Stimulated activated effector memory CD8-positive, alpha-beta T cell treated with anti-CD3 and anti-CD28 coated beads, Interleukin-12 subunit alpha, Interleukin-12 subunit beta, amount 100 ng/mL, for 72 hours (primary cell): Measurements from ENCODE around the gene RYR3.

Experiments
- ATAC-seq: fragments of 150-1000 bp; cut with Tn5 transposase; 2 replicates; pipeline ENCODE4 v1.10.0; 2021
- DNase-seq, 2 donors: peaks; one replicate each; pipeline ENCODE4 v3.0.0; 2021 to 2022; ENCODE audit warnings: low spot score in 2 of 2
- H3K27ac Mint-ChIP-seq: one replicate; pipeline ENCODE4 v1.8.0; 2022; ENCODE audit warnings: mild to moderate bottlenecking, mixed read lengths
- H3K36me3 Mint-ChIP-seq: one replicate; pipeline ENCODE4 v1.8.0; 2022; ENCODE audit warnings: mild to moderate bottlenecking, mixed read lengths
- H3K4me1 Mint-ChIP-seq: one replicate; pipeline ENCODE4 v1.8.0; 2022; ENCODE audit warnings: mixed read lengths
- H3K4me3 Mint-ChIP-seq: one replicate; pipeline ENCODE4 v1.8.0; 2022; ENCODE audit warnings: mild to moderate bottlenecking, mixed read lengths
- H3K9me3 Mint-ChIP-seq: one replicate; pipeline ENCODE4 v1.8.0; 2022; ENCODE audit warnings: mixed read lengths

RYR3 gene

DNA sequence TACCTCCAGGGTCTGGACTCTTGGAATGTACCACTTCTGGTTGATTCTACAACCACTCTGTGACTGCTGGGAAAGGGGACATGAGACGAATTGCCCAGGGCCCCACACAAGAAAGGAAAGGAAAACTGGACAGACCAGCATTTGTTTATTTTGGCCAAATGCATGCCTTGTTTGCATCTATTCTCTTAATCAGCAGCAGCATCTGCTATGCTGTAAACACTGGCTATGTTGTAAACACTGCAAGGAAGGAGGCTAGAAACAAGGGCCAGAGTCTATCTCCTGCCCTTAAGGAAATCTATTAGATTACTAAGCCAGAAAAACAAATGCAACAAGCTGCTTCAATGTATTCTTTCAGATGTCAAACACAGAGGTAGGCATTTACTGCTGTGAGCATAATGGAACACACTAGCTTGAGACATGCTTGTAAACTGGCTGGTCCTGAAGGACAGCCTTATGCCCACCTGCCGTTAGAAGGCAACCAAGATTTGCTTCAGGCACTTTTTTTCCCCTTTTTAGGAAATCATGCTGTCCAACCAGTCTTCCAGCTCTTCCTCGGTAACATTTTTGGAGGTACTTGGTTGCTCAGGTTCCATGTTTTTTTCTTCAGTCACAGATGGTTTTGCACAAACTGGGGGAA, 555.5 kb downstream of the RYR3 start:
- DNase-seq = no peak
- Mint-ChIP-seq H3K27ac (no peak overlapping the region), H3K4me3 (no peak overlapping the region), H3K36me3 (peaks cover 18% of the 10 kb centered on the region), H3K4me1 (no peaks in the 10 kb centered on the region), H3K9me3 (no peaks in the 10 kb centered on the region)
- no peak for ATAC-seq

GRCh38 chr15:33871980-33872379, 561.2 kb downstream of the RYR3 start:
- no peak for DNase-seq
- no peaks in the 10 kb centered on the region for H3K4me1 Mint-ChIP-seq
- H3K9me3 Mint-ChIP-seq = no peaks in the 10 kb centered on the region
- no peaks in the 10 kb centered on the region for H3K36me3 Mint-ChIP-seq
- H3K27ac Mint-ChIP-seq = no peak overlapping the region
- ATAC-seq = no peak
- H3K4me3 Mint-ChIP-seq = no peak overlapping the region

DNA sequence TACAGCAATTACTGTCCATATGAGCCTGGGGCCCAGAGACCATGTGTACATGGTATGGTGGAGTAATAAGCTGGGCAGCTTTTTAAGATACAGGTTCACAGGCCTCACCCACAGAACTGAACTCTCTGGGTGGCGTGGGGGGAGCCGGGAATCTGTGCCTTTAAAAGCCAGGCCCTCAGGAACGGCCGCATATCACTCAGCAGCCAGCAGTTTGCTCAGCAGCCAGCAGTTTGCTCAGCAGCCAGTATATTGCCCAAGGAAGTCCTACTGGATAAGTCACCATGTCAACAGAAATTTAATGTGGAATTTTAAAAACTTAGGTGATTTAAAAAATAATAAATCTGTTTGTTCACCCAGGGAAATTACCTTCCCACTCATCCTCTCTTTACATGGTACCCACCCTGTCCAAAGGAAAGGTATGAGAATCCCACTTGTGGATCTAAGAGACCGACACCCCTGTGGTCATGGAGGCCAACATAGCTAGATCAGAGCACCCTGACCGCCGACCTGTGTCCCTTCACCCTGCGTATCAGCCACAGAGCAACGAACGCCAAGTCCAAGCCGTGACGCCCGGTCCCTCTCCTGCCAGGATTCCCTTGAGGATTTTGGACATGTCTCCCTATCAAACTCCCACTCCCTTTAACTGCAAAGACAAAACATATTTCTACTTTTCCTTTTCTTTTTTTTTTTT, 561.8 kb downstream of the RYR3 start:
- no peaks in the 10 kb centered on the region for H3K4me1 Mint-ChIP-seq
- no peaks in the 10 kb centered on the region for H3K9me3 Mint-ChIP-seq
- ATAC-seq (no peak), DNase-seq (no peak)
- no peaks in the 10 kb centered on the region for H3K36me3 Mint-ChIP-seq
- no peak overlapping the region for H3K27ac Mint-ChIP-seq
- H3K4me3 Mint-ChIP-seq = no peak overlapping the region

- ATAC-seq = no peak
- Mint-ChIP-seq H3K9me3 (no peaks in the 10 kb centered on the region), H3K36me3 (no peaks in the 10 kb centered on the region), H3K4me1 (no peaks in the 10 kb centered on the region), H3K27ac (no peak overlapping the region), H3K4me3 (no peak overlapping the region)
- no peak for DNase-seq
Measured at GRCh38 chr15:33874156-33874555, 563.4 kb downstream of the RYR3 start.

DNA sequence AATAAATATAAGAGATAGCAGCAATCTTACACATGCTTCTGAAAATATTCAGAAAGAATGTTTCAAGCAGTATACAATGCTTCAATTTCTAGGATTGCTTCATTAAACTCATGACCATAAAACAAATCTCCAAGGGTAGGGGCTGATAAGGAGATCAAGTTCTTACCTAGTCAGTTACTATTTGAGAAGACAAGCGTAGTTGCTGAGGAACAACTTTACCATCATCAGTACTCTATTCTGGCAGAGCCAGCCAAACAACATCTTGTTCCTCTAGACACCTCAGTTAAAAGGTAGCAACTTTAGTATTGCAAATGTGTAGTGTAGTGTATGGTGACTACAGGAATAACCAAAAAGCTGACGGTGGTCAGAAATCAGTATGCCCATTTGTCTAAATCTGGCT, 572.2 kb downstream of the RYR3 start:
- no peaks in the 10 kb centered on the region for H3K4me1 Mint-ChIP-seq
- no peak overlapping the region for H3K27ac Mint-ChIP-seq
- H3K36me3 Mint-ChIP-seq = no peaks in the 10 kb centered on the region
- DNase-seq = no peak
- peaks cover 7% of the 10 kb centered on the region for H3K9me3 Mint-ChIP-seq
- no peak overlapping the region for H3K4me3 Mint-ChIP-seq
- no peak for ATAC-seq

DNA sequence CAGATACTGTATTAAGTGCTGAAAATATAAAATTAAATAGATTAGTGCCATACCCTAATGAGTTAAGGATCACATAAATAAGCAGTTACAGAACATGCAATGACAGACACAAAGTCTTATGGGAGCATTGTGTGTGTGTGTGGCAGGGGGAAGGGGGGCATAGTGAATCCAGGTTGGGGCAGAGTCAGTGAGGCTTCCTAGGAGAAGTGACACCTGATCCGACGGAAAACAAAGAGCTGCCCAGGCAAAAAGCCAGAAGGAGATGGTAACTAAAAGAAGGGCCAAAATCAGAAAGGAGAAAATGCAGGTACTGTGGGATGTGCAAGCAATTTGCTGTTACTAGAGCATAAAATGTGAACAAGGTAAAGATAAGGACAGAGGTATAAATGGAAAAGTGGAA, 577.4 kb downstream of the RYR3 start:
- Mint-ChIP-seq H3K36me3 (no peaks in the 10 kb centered on the region), H3K4me3 (no peak overlapping the region), H3K9me3 (peaks cover 7% of the 10 kb centered on the region), H3K27ac (no peak overlapping the region), H3K4me1 (no peaks in the 10 kb centered on the region)
- DNase-seq = no peak
- ATAC-seq = no peak

- no peak overlapping the region for H3K4me3 Mint-ChIP-seq
- H3K9me3 Mint-ChIP-seq = no peaks in the 10 kb centered on the region
- no peaks in the 10 kb centered on the region for H3K36me3 Mint-ChIP-seq
- DNase-seq (no peak), ATAC-seq (no peak)
- H3K27ac Mint-ChIP-seq = no peak overlapping the region
- H3K4me1 Mint-ChIP-seq = peaks cover 15% of the 10 kb centered on the region
Measured at GRCh38 chr15:33894193-33894592, 583.4 kb downstream of the RYR3 start.

DNA sequence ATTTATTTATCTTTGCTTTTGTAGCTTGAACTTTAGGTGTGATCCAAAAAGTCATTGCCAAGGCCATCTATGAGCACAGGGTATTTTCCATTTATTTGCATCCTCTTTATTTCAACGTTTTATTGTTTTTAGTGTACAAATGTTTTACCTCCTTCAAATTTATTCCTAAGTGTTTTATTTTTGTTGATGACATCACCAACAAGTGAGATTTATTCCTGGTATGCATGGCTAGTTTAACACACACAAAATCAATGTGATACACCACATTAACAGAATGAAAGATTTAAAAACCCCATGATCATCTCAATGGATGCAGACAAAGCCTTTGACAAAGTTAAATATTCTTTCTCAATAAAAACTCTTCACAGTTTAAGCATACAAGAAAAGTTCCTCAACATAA, 591.3 kb downstream of the RYR3 start:
- DNase-seq (no peak), ATAC-seq (no peak)
- peaks cover 15% of the 10 kb centered on the region for H3K4me1 Mint-ChIP-seq
- no peaks in the 10 kb centered on the region for H3K9me3 Mint-ChIP-seq
- H3K4me3 Mint-ChIP-seq = no peak overlapping the region
- no peaks in the 10 kb centered on the region for H3K36me3 Mint-ChIP-seq
- no peak overlapping the region for H3K27ac Mint-ChIP-seq

- H3K4me1 Mint-ChIP-seq = peaks cover 4% of the 10 kb centered on the region
- no peak overlapping the region for H3K4me3 Mint-ChIP-seq
- no peaks in the 10 kb centered on the region for H3K36me3 Mint-ChIP-seq
- no peak overlapping the region for H3K27ac Mint-ChIP-seq
- no peaks in the 10 kb centered on the region for H3K9me3 Mint-ChIP-seq
- ATAC-seq (no peak), DNase-seq (no peak)
Measured at GRCh38 chr15:33903661-33904060, 592.9 kb downstream of the RYR3 start.

DNA sequence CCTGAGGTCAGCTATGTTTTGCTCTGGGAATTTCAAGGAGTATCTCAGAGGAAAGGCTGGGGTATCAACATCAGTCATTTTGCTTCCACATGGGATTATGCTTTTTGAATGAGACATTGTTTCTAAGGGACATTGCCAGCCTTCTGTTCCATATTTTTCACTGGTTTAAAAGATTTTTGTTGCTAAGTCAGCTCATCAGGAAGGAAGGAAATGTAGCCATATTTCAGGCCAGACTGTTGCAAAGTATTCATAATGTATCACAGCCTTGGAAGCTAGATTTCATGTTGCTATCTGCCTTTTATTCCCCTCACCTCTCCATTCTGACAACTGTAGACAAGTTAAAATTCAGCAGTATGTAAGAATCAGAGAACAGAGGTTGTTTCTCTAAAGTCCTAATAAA, 596.6 kb downstream of the RYR3 start:
- Mint-ChIP-seq H3K4me1 (peaks cover 5% of the 10 kb centered on the region), H3K36me3 (no peaks in the 10 kb centered on the region), H3K27ac (no peak overlapping the region), H3K4me3 (no peak overlapping the region), H3K9me3 (no peaks in the 10 kb centered on the region)
- ATAC-seq (no peak), DNase-seq (no peak)

DNA sequence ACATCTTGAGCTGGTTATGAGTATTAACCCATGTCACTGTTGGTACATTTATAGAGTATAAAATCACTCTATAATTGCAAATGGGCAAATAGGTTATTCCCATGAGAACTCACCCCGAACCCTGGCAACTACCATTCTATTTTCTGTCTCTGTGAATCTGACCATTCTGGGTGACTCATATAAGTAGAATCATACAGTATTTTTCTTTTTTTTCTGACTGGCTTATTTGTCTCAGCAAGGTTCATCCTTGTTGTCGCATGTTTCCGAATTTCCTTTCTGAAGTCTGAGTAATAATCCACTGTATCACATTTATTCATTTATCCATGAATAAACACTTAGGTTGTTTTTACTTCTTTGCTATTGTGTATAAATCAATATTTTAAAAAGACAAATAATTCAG, 597.6 kb downstream of the RYR3 start:
- no peak for DNase-seq
- Mint-ChIP-seq H3K4me1 (peaks cover 5% of the 10 kb centered on the region), H3K36me3 (no peaks in the 10 kb centered on the region), H3K4me3 (no peak overlapping the region), H3K27ac (no peak overlapping the region), H3K9me3 (no peaks in the 10 kb centered on the region)
- ATAC-seq = no peak

- Mint-ChIP-seq H3K4me3 (no peak overlapping the region), H3K36me3 (no peaks in the 10 kb centered on the region), H3K27ac (no peak overlapping the region), H3K9me3 (no peaks in the 10 kb centered on the region), H3K4me1 (peaks cover 12% of the 10 kb centered on the region)
- DNase-seq = no peak
- ATAC-seq = no peak
Measured at GRCh38 chr15:33910741-33911140, 600.0 kb downstream of the RYR3 start.

- Mint-ChIP-seq H3K36me3 (no peaks in the 10 kb centered on the region), H3K27ac (no peak overlapping the region), H3K4me1 (peaks cover 12% of the 10 kb centered on the region), H3K4me3 (no peak overlapping the region), H3K9me3 (no peaks in the 10 kb centered on the region)
- no peak for DNase-seq
- no peak for ATAC-seq
Measured at GRCh38 chr15:33912326-33912725, 601.6 kb downstream of the RYR3 start.

DNA sequence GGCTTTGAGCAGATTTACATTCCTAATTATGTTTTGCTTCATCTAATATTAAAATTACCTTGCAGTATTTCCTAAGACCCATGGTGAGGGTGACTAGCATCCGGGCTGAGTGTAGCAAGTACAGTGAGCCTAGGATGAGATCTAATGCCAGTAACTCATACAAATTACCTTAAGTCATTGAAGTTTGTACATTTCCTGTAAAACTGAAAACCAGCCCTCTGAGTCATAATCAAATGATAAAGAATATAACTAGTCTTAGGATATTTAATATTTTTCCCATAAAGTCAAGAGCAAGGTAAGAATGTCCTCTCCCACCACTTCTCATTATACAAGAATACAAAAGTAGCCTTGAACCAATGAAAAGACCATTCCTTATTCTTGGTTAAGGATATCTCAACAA, 602.7 kb downstream of the RYR3 start:
- ATAC-seq (no peak), DNase-seq (no peak)
- no peak overlapping the region for H3K27ac Mint-ChIP-seq
- no peak overlapping the region for H3K4me3 Mint-ChIP-seq
- no peaks in the 10 kb centered on the region for H3K9me3 Mint-ChIP-seq
- no peaks in the 10 kb centered on the region for H3K36me3 Mint-ChIP-seq
- H3K4me1 Mint-ChIP-seq = peaks cover 12% of the 10 kb centered on the region
